Lung (tissue), 12 donors: ENCODE data around the gene TRPM2. TPM values are rescaled to one million over a fixed set of nuclear protein-coding genes. Genes with fewer than 3 reads are reported as not detected.

Experiments used
- ATAC-seq: fragments of 200-7000 bp; cut with Tn5 transposase; one replicate; pipeline ENCODE4 v1.9.1; 2020; ENCODE audit warnings: moderate number of reproducible peaks; ENCODE audit not compliant: insufficient read depth, low FRiP score
- DNase-seq, 3 donors: peaks; one replicate each; pipeline ENCODE4 v3.0.0-alpha.2; 2013 to 2017
- H3K27ac ChIP-seq, 2 donors: one replicate each; pipeline ENCODE4 v1.5.1; 2013; ENCODE audit warnings: mild to moderate bottlenecking in 2 of 2, moderate library complexity in 2 of 2, control low read depth in 1 of 2, inconsistent platforms in 1 of 2, low read depth in 1 of 2, low read length in 1 of 2
- H3K27me3 ChIP-seq, 3 donors: one replicate each; pipeline ENCODE4 v1.5.1; 2013; ENCODE audit warnings: low read length in 2 of 3; ENCODE audit not compliant: control insufficient read depth in 3 of 3, insufficient read depth in 3 of 3
- H3K36me3 ChIP-seq, 4 donors: one replicate each; pipeline ENCODE4 v1.5.1; 2013; ENCODE audit warnings: low read length in 4 of 4, mild to moderate bottlenecking in 1 of 4, moderate library complexity in 1 of 4; ENCODE audit not compliant: control insufficient read depth in 4 of 4, insufficient read depth in 4 of 4
- H3K4me1 ChIP-seq, 5 donors: one replicate each; pipeline ENCODE4 v1.5.1; 2013; ENCODE audit warnings: low read length in 5 of 5, mild to moderate bottlenecking in 2 of 5, moderate library complexity in 1 of 5; ENCODE audit not compliant: control insufficient read depth in 5 of 5, insufficient read depth in 5 of 5
- H3K4me3 ChIP-seq: one replicate; pipeline ENCODE4 v1.5.1; 2013; ENCODE audit warnings: mild to moderate bottlenecking, control low read depth, moderate library complexity
- H3K9ac ChIP-seq, 2 donors: one replicate each; pipeline ENCODE4 v1.5.1; 2013; ENCODE audit warnings: low read length in 2 of 2, control low read depth in 1 of 2; ENCODE audit not compliant: insufficient read depth in 1 of 2
- H3K9me3 ChIP-seq, 4 donors: one replicate each; pipeline ENCODE4 v1.5.1; 2013; ENCODE audit warnings: low read length in 3 of 4, mild to moderate bottlenecking in 1 of 4, moderate library complexity in 1 of 4; ENCODE audit not compliant: control insufficient read depth in 4 of 4, insufficient read depth in 3 of 4
- CTCF ChIP-seq: IDR thresholded peaks from 2 replicates; pipeline ENCODE4 v1.5.1; 2012; ENCODE audit warnings: mild to moderate bottlenecking; ENCODE audit errors: control extremely low read depth, extremely low read depth
- WGBS, 2 donors: extraction: QIAGEN DNeasy Blood & Tissue Kit; methylation state at CpG; one replicate each; pipeline ENCODE4 v1.1.7; 2013; 5-methylcytosine and 5-hydroxymethylcytosine counted together
- polyA plus RNA-seq, 2 donors: library from polyadenylated mRNA; stranded (reverse); fragments of 200-250 nt; gene quantifications; one replicate each; pipeline ENCODE4 v1.2.1, GENCODE V29; 2013
- total RNA-seq, 2 donors: library from RNA; depleted of rRNA in 1 of 2; stranded (reverse); fragments of >200 nt in 1 of 2; gene quantifications; one replicate each; pipeline ENCODE4 v1.2.1, GENCODE V29; 2014 to 2021
- donor health status: control.
- donor health status: control.
- donor health status: Bipolar disorder and iron deficiency.
- donor health status: healthy.
- donor health status: DM: yes; HTN: yes; CAD: no.

The TRPM2 gene
- total and polyA plus RNA-seq, 4 donors: 5.9 to 26.2 (median 10.3) TPM

GRCh38 chr21:44423941-44424607, 70.7 kb downstream of the TRPM2 start:
- DNase-seq (no peak), ATAC-seq (no peak)
- no peaks in the 10 kb centered on the region for H3K36me3 ChIP-seq
- no peak overlapping the region for H3K4me3 ChIP-seq
- H3K4me1 ChIP-seq: no peaks in the 10 kb centered on the region
- no peak overlapping the region for H3K9ac ChIP-seq
- H3K27ac ChIP-seq: no peak overlapping the region
- H3K27me3 ChIP-seq: no peaks in the 10 kb centered on the region
- TF ChIP-seq CTCF: no peak
- 83 to 90% methylated on average over 16 to 17 of the region's 17 CpGs for WGBS, 2 donors
- peaks cover 0 to 6% (median 0%) of the 10 kb centered on the region in 4 donors for H3K9me3 ChIP-seq

GRCh38 chr21:44424608-44425306, 71.3 kb downstream of the TRPM2 start:
- no peak for TF ChIP-seq CTCF
- H3K36me3 ChIP-seq: no peaks in the 10 kb centered on the region
- no peak overlapping the region for H3K4me3 ChIP-seq
- H3K27ac ChIP-seq: no peak overlapping the region
- H3K27me3 ChIP-seq: no peaks in the 10 kb centered on the region
- no peak overlapping the region for H3K9ac ChIP-seq
- no peak for DNase-seq
- 77 to 88% methylated on average over 30 of the region's 30 CpGs for WGBS, 2 donors
- no peaks in the 10 kb centered on the region for H3K4me1 ChIP-seq
- H3K9me3 ChIP-seq: peaks cover 0 to under 1% (median 0%) of the 10 kb centered on the region in 4 donors
- ATAC-seq: no peak

- TF ChIP-seq CTCF: no peak
- DNase-seq (no peak), ATAC-seq (no peak)
- H3K9ac ChIP-seq: no peak overlapping the region
- no peaks in the 10 kb centered on the region for H3K27me3 ChIP-seq
- H3K9me3 ChIP-seq: no peaks in the 10 kb centered on the region
- WGBS, 2 donors: 69 to 70% methylated on average over 40 of the region's 40 CpGs
- no peaks in the 10 kb centered on the region for H3K4me1 ChIP-seq
- no peaks in the 10 kb centered on the region for H3K36me3 ChIP-seq
- no peak overlapping the region for H3K27ac ChIP-seq
- H3K4me3 ChIP-seq: no peak overlapping the region
Measured at GRCh38 chr21:44425307-44425894, 72.0 kb downstream of the TRPM2 start.
